HEK293 (cell line): Measurements from ENCODE around the gene TBL1X.

ENCODE experiments used
- CTCF ChIA-PET: fragments of 350-600 bp; formaldehyde crosslinking; extraction: SDS; loops from one replicate; lab custom pipeline; 2021; ENCODE audit warnings: antibody characterized with exemption; lab: Yijun Ruan, JAX
- POLR2A ChIA-PET: fragments of 300-600 bp; formaldehyde crosslinking; extraction: SDS; loops from one replicate; lab custom pipeline; 2020; ENCODE audit warnings: antibody characterized with exemption, inconsistent platforms; lab: Yijun Ruan, JAX
- H3K27ac ChIP-seq: fragments of 200-500 bp; sonication (Bioruptor generic); 2 replicates; pipeline ENCODE4 v1.5.1; 2014; ENCODE audit warnings: low read depth, low read length, control low read depth, inconsistent platforms; ENCODE audit errors: extremely low read depth
- H3K36me3 ChIP-seq, 2 experiments: fragments of 200-500 bp in 1 of 2; sonication (Bioruptor generic) in 1 of 2; 1 replicate in 1 of 2; 2 replicates in 1 of 2; pipeline ENCODE4 v1.5.1; 2014 to 2017; ENCODE audit warnings: inconsistent platforms in 2 of 2, low read length in 2 of 2; ENCODE audit not compliant: control insufficient read depth in 2 of 2, insufficient read depth in 1 of 2
- H3K4me1 ChIP-seq: fragments of 200-500 bp; sonication (Bioruptor generic); 2 replicates; pipeline ENCODE4 v1.5.1; 2014; ENCODE audit warnings: mild to moderate bottlenecking, low read length, inconsistent platforms; ENCODE audit not compliant: control insufficient read depth, insufficient read depth
- H3K4me3 ChIP-seq: 2 replicates; pipeline ENCODE4 v1.5.1; 2011; ENCODE audit warnings: low read depth, mild to moderate bottlenecking, control low read depth, low read length, moderate library complexity
- H3K9me3 ChIP-seq: fragments of 200-500 bp; sonication (Bioruptor generic); 2 replicates; pipeline ENCODE4 v1.5.1; 2014; ENCODE audit warnings: low read depth, low read length, inconsistent platforms; ENCODE audit not compliant: control insufficient read depth, insufficient read depth
- CTCF ChIP-seq: fragments of 450-650 bp; formaldehyde crosslinking; IDR thresholded peaks from 2 replicates; pipeline ENCODE4 v1.5.1; 2016; ENCODE audit warnings: missing biosample characterization, missing genetic modification characterization
- SALL2 ChIP-seq: fragments of 450-650 bp; formaldehyde crosslinking; IDR thresholded peaks from 2 replicates; pipeline ENCODE4 v1.5.0; 2017; ENCODE audit warnings: missing biosample characterization, mild to moderate bottlenecking, missing genetic modification characterization, borderline replicate concordance
- SETDB1 ChIP-seq: IDR thresholded peaks from one replicate; pipeline ENCODE4 v1.6.1; 2017; ENCODE audit warnings: mild to moderate bottlenecking, low read length, moderate library complexity, mixed read lengths; ENCODE audit not compliant: insufficient read length
- TSHZ1 ChIP-seq: fragments of 450-650 bp; formaldehyde crosslinking; IDR thresholded peaks from 2 replicates; pipeline ENCODE4 v1.5.1; 2016; ENCODE audit warnings: missing biosample characterization, missing genetic modification characterization, borderline replicate concordance
- ZBTB44 ChIP-seq: fragments of 450-650 bp; IDR thresholded peaks from 2 replicates; pipeline ENCODE4 v1.5.1; 2018; ENCODE audit warnings: missing biosample characterization, mild to moderate bottlenecking, missing genetic modification characterization
- ZNF157 ChIP-seq: fragments of 450-650 bp; formaldehyde crosslinking; IDR thresholded peaks from 2 replicates; pipeline ENCODE4 v1.5.1; 2016; ENCODE audit warnings: missing biosample characterization, missing genetic modification characterization
- ZNF184 ChIP-seq: fragments of 450-650 bp; IDR thresholded peaks from 2 replicates; pipeline ENCODE4 v1.5.1; 2018; ENCODE audit warnings: missing biosample characterization, mild to moderate bottlenecking, missing genetic modification characterization
- ZNF23 ChIP-seq: fragments of 450-650 bp; formaldehyde crosslinking; IDR thresholded peaks from 2 replicates; pipeline ENCODE4 v1.5.1; 2016; ENCODE audit warnings: missing biosample characterization, missing genetic modification characterization, borderline replicate concordance
- ZNF354C ChIP-seq: fragments of 450-650 bp; formaldehyde crosslinking; IDR thresholded peaks from 2 replicates; pipeline ENCODE4 v1.5.1; 2016; ENCODE audit warnings: missing biosample characterization, missing genetic modification characterization, low read depth, borderline replicate concordance
- ZNF670 ChIP-seq: fragments of 450-650 bp; formaldehyde crosslinking; IDR thresholded peaks from 2 replicates; pipeline ENCODE4 v1.5.1; 2016; ENCODE audit warnings: missing biosample characterization, missing genetic modification characterization, low read depth
- ZSCAN18 ChIP-seq: fragments of 450-650 bp; formaldehyde crosslinking; IDR thresholded peaks from 2 replicates; pipeline ENCODE4 v1.5.1; 2016; ENCODE audit warnings: missing biosample characterization, missing genetic modification characterization

Gene TBL1X

GRCh38 chrX:9566150-9566621, 101.3 kb downstream of the TBL1X start:
- CTCF ChIA-PET = no interaction called here
- Histone ChIP-seq H3K4me3 (no peak overlapping the region), H3K4me1 (no peaks in the 10 kb centered on the region), H3K27ac (no peak overlapping the region), H3K9me3 (no peaks in the 10 kb centered on the region), H3K36me3 (no peaks in the 10 kb centered on the region)
- POLR2A ChIA-PET = no interaction called here
- no peak for TF ChIP-seq ZNF157 (tag by site-specific recombination)
- TF ChIP-seq ZNF670 (tag by site-specific recombination) = no peak
- TF ChIP-seq ZNF184 (tag by site-specific recombination) = no peak
- TF ChIP-seq SETDB1 = no peak
- TF ChIP-seq TSHZ1 = no peak
- TF ChIP-seq ZNF23 (tag by site-specific recombination) = no peak
- no peak for TF ChIP-seq ZBTB44 (tag by site-specific recombination)
- TF ChIP-seq ZSCAN18 (tag by site-specific recombination) = no peak
- TF ChIP-seq CTCF (tag by site-specific recombination) = no peak

- H3K9me3 ChIP-seq = no peaks in the 10 kb centered on the region
- H3K27ac ChIP-seq = no peak overlapping the region
- H3K36me3 ChIP-seq = no peaks in the 10 kb centered on the region
- H3K4me1 ChIP-seq = no peaks in the 10 kb centered on the region
- CTCF ChIA-PET = no interaction called here
- no peak overlapping the region for H3K4me3 ChIP-seq
- POLR2A ChIA-PET = no interaction called here
- no peak for TF ChIP-seq ZNF354C (tag by site-specific recombination)
- no peak for TF ChIP-seq ZNF670 (tag by site-specific recombination)
- no peak for TF ChIP-seq SALL2 (tag by site-specific recombination)
Observed at GRCh38 chrX:9569876-9570301, 105.0 kb downstream of the TBL1X start.
